HG03045 (cell line): ENCODE measurements around the gene USP46.
A peak's percentile ranks its signal among the peaks of the same experiment; 100 is the strongest.

Experiments used
- ATAC-seq: cut with Tn5 transposase; IDR thresholded peaks from one replicate; pipeline ENCODE4 v1.9.1; 2021; ENCODE audit warnings: mild to moderate bottlenecking, moderate library complexity; ENCODE audit not compliant: unreplicated experiment

Gene USP46

GRCh38 chr4:52657618-52658501 is 1.2 kb downstream of the USP46 start:
- no peak for ATAC-seq

- ATAC-seq: no peak
Observed at GRCh38 chr4:52657292-52657617, 1.8 kb downstream of the USP46 start.

GRCh38 chr4:52655506-52655905 is 3.6 kb downstream of the USP46 start:
- ATAC-seq: no peak

GRCh38 chr4:52651996-52652672 is 7.0 kb downstream of the USP46 start:
- no peak for ATAC-seq

- no peak for ATAC-seq
Observed at GRCh38 chr4:52648836-52649235, 10.3 kb downstream of the USP46 start.

GRCh38 chr4:52646741-52647140 is 12.4 kb downstream of the USP46 start:
- ATAC-seq: no peak

GRCh38 chr4:52646096-52646495 is 13.0 kb downstream of the USP46 start:
- no peak for ATAC-seq

GRCh38 chr4:52645300-52645699 is 13.8 kb downstream of the USP46 start:
- no peak for ATAC-seq

- no peak for ATAC-seq
Observed at GRCh38 chr4:52643785-52644244, 15.3 kb downstream of the USP46 start.

- no peak for ATAC-seq
Observed at GRCh38 chr4:52643190-52643589, 15.9 kb downstream of the USP46 start.

GRCh38 chr4:52641854-52642563 is 17.1 kb downstream of the USP46 start:
- ATAC-seq: peak; percentile 76

- no peak for ATAC-seq
Observed at GRCh38 chr4:52640808-52641565, 18.1 kb downstream of the USP46 start.

- no peak for ATAC-seq
Observed at GRCh38 chr4:52638717-52639116, 20.4 kb downstream of the USP46 start.

- ATAC-seq: no peak
Observed at GRCh38 chr4:52637116-52637515, 22.0 kb downstream of the USP46 start.

- no peak for ATAC-seq
Observed at GRCh38 chr4:52635560-52635959, 23.5 kb downstream of the USP46 start.

GRCh38 chr4:52635130-52635529 is 24.0 kb downstream of the USP46 start:
- ATAC-seq: no peak

- no peak for ATAC-seq
Observed at GRCh38 chr4:52633846-52634245, 25.3 kb downstream of the USP46 start.

- ATAC-seq: no peak
Observed at GRCh38 chr4:52628974-52629373, 30.1 kb downstream of the USP46 start.

GRCh38 chr4:52628543-52628942 is 30.6 kb downstream of the USP46 start:
- ATAC-seq: no peak

GRCh38 chr4:52627876-52628275 is 31.2 kb downstream of the USP46 start:
- ATAC-seq: no peak

GRCh38 chr4:52625216-52625615 is 33.9 kb downstream of the USP46 start:
- ATAC-seq: no peak
